ENCODE data around the gene GYG2.
A peak's percentile ranks its signal among the peaks of the same experiment; 100 is the strongest.
"Not testable (repeated sequence)": the region's sequence is repeated elsewhere in the genome, so short reads cannot be mapped to it uniquely, and the experiment has no call there.

The GYG2 gene

DNA sequence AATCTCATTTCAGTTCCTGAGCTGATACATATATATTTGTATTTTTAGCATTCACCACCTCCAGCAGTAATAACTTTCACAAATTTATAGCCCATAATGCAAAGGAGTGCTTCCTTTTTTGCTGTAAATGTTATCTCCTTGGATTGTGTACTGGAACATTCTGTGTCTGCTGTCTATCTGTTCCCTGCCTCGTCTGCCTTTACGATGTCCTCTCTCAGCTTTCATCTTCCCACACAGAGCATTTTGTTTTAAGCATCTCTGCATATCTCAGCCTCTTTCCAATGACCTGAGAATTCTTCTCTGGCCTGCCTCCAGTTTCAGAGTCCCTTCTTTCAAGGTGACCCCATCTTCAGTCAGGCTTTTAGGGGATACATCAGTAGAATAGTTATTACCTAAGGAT is 43.1 kb downstream of the GYG2 start:
- DNase-seq (ENCODE audit: low read depth), result no peak

DNA sequence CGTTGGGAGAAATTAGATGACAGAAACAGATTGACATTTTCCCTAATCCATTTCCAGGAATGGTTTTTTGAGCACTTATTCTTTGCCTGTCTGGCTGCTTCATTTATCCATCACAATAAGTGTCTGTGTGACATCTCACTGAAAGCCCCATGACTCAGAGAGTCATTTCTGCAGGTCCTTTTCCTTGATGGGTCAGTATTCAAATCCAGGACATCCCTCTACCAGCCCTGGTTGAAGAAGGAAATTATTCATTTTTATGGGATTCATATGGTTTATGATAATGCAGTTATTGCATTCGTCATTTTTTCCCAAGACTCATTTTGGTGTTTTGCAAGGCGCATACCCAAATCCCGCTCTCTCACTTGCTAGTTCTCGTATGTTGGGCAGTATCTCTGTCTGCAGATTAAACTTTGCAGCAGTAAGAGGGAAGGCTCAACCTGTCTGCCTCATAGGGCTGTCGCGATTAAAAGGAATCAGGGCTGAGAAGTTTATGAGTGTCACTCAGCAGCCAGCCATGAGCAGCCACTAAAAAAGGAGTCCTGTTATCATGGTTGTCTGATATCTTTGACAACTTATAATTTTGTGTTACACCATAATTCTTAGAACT is 44.0 kb downstream of the GYG2 start:
- no peak for DNase-seq (ENCODE audit: low read depth)

DNA sequence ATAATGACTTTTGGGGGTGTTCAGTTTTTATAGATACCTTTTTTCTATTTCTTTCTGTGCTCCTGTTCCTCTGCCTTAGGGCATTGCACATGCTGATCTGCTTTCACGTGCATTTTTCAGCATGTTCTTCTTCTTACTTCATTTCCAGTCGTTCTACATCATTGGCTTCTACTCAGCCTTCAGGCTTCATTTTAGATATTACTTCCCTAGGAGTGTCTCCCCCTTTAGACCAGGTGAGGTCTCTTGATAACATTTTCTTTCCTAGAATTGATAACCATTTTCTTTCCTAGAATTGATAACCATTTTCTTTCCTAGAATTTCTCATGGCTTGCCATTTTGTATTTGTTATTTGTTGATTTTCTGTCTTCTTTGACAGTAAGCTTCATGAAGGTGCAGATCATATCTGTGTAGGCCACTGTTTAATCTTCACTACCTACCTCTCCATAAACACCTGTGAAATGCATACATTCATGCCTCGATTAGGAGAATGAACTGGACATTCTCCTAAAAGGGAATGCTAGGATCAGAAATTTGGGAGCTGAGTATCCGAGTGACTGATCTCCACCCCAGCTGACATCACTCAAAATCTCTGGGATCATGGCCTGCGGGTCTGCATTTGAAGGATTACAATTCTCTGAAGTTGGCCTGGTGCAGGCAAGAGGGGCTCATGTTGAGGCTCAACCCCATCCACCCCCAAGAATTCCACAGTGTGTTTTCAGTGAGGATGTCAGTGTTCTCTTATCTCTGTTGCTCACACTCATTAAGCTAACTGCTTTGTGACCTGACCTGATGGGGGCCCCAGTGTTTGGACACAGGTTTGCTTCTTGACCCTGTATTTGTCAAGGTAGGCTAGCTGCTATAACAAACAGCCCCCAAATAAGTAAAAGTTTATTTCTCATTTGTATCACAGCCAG is 45.7 kb downstream of the GYG2 start:
- no peak for DNase-seq (ENCODE audit: low read depth)

DNA sequence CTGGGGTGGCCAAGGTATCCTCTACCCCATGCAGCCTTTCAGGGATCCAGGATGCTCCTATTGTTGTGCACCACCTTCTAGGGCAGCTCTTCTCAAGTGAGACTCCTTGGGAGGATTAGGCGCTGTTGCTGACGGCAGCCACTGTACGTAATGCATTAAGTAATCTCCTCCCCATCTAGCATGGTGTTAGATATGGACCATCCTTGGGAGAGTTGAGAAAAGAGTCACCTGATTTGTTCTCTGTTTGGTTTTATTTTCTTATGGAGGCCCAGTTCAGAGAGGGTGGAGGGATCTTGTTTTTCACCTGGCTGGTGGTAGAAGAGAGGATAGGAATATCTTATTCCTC is 46.4 kb downstream of the GYG2 start:
- no peak for DNase-seq (ENCODE audit: low read depth)

DNA sequence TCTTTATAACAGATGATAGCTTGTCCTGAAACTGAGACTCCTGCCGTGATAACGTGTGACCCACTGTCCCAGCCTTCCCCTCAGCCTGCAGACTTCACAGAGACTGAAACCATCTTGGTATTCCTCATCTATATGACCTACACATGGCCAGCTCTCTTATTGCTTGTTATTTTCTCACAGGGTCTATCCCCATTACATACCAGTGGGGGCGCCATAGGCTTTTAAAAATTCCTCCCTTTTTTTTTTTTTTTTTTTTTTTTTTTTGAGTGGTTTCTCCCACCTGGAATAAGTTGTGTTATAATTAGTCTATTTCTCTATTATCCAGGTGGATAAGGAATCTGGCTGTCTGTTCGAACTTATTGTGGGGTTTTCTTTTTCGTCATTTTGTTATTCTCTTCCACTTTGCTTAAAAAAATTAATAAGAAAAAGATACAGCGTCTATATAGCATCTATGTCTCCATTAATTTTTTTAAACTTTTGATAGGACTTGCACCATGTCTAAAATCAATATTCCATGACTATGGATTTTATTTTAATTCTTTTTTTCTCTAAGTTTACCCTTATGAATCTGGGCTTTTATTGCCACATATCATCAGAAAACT is 47.2 kb downstream of the GYG2 start:
- no peak for DNase-seq (ENCODE audit: low read depth)

DNA sequence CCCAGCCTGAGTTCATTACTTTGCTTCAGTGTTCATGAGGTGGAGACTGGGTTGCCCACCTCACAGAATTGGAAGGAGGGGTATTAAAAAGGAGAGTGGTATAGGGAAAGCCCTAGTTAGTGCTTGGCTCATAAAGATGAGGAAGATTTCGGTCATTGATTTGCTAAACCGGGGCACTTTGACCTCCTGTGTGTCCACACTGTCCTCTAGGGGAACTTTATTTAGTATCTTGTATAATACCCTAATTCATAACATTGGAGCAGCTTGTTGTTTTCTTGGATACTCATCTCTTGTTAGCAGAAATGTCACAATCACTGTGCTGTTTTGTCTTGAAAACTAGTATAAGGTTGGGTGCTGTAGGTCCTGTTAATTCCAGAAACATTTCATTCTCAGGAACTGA is 49.8 kb downstream of the GYG2 start:
- no peak for DNase-seq (ENCODE audit: low read depth)

DNA sequence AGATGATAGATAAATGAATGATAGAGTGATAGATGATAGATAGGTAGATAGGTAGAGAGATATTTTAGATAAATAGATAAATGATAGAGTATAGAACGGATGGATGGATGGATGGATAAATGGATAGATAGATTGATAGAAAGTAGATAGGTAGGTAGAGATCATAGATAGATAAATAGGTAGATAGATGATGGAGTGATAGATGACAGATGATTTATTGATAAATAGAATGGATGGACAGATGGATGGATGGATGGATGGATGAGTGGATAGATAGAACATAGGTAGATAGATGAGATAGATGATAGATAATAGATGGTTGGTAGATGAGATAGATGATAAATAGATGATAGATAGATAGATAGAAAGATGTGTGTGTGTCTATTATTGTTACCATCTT is 50.9 kb downstream of the GYG2 start:
- DNase-seq (ENCODE audit: low read depth), result no peak

DNA sequence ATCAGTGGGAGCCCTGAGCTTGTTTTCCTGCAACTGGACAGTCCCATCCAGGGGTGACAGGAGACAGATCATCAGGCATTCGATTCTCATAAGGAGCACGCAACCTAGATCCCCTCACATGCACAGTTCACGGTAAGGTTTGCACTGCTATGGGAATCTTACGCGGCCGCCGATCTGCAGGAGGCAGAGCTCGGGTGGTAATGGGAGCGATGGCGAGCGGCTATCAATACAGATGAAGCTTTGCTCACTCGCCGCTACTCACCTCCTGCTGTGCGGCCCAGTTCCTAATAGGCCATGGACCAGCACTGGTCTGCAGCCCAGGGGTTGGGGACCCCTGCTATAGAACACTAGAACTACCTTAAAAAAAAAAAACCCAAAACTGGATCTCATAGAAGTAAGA is 55.0 kb downstream of the GYG2 start:
- no peak for DNase-seq (ENCODE audit: low read depth)

DNA sequence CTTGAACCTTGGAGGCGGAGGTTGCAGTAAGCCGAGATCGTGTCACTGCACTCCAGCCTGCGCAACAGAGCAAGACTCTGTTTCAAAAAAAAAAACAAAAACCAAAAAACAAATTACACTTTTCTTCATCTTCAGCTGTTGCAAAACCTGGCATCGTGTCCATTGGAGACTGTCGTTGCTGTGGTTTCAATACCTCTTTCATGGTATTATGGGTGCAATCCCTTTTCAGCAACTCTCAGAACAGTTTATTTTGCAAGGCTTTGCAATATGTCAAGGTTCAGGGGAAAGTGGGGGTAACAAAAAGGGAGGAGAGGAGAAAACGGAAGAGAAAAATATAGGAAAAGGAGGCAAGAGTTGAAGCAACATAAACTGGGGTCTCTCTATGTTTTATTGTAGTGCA is 59.6 kb downstream of the GYG2 start:
- no peak for DNase-seq (ENCODE audit: low read depth)

DNA sequence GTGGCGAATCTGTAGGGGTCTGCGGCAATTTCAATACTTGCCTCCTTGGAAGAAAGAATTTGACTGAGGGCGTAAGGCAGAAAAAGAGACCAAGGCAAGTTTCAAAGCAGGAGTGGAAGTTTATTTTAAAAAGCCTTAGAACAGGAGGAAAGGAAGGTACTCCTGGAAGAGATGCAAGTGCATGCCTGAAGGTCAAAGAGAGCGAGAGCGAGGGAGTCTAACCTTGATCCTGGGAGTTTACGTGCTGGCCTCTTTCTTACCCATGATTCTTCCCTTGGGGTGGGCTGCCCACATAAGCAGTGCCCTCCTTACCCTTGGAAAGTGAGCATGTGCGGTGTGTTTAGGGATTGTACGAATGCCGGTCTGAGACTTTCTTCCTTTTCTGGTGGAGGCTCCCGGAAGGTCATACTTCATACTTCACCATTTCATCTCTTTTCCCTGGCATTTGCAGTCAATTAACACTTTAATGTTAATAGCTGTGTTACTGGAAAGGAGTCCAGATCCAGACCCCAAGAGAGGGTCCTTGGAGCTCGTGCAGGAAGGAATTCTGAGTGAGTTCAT is 60.4 kb downstream of the GYG2 start:
- no peak for DNase-seq (ENCODE audit: low read depth)

DNA sequence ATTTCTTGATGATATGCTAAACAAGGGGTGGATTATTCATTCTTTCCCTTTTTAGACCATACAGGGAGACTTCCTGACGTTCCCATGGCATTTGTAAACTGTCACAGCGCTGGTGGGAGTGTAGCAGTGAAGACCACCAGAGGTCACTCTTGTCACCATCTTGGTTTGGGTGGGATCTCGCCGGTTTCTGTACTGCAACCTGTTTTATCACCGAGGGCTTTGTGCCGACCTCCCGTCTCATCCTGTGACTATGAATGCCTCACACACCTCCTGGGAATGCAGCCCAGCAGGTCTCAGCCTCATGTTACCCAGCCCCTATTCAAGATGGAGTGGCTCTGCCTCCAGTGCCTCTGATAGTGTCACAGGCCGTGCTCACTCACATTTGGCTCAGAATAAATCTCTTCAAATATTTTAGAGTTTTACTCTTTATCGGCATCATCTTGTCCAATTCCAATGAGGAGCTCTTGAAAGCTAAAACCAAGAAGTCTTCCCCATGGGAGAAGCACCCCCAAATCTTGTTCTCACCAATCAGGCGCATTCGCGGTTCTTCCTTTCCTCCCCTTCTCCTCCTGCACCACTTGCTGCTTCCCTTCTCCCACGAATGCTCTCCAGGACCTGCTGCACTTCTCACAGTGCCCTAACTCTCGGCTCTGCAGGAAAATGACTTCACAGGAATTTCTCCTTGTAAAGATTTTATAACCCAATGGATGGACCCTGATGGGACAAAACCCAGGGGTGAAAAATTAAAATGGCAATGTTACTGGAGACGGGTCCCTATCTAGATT is 61.2 kb downstream of the GYG2 start:
- not testable (repeated sequence) for DNase-seq (ENCODE audit: low read depth)

DNA sequence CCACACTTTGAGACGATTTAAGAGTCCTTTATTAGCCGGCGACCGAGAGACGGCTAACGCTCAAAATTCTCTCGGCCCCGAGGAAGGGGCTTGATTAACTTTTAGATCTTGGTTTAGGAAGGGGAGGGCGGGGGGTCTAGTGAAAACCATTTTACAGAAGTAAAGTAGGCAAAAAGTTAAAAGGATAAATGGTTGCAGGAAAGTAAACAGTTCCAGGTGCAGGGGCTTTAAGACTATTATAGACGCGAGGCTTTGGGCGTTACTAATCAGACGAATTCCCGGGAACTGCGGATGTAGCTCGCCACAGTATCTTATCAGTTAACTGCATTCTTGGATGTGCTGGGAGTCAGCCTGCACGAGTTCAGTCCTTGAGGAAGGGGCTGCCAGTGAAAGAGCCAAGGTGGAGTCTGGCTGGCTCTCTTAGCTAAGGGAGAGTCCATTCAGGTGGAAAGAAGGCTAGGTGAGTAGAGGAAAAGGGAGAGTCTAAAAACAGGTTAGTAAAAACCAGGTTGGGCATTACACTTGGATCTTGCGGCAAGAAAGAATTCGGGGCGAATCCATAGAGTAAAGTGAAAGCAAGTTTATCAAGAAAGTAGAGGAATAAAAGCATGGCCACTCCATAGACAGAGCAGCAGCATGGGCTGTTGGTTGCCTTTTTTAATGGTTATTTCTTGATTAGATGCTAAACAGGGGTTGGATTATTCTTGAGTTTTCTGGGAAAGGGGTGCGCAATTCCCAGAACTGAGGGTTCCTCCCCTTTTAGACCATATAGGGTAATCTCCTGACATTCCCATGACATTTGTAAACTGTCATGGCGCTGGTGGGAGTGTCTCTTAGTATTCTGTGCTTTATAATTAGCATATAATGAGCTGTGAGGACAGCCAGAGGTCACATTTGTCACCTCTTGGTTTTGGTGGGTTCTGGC is 62.1 kb downstream of the GYG2 start:
- DNase-seq (ENCODE audit: low read depth), result not testable (repeated sequence)

DNA sequence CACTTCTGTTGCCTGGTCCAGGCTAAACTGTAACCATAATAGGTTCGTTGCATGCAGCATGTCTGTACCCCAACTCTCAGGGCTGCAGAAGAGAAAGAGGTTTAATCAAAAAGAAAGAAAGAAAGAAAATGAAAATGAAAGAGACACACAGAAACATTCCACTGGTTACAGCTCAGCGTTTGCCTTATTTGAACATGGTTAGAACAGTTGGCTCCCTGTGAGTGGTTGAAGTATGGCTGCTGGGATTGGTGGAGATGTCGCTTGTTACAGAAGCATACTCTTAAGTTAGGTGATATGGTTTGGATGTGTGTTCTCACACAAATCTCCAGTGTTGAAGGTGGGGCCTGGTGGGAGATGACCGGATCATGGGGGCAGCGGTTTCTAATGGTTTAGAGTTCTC is 64.1 kb downstream of the GYG2 start:
- DNase-seq (ENCODE audit: low read depth), result no peak

DNA sequence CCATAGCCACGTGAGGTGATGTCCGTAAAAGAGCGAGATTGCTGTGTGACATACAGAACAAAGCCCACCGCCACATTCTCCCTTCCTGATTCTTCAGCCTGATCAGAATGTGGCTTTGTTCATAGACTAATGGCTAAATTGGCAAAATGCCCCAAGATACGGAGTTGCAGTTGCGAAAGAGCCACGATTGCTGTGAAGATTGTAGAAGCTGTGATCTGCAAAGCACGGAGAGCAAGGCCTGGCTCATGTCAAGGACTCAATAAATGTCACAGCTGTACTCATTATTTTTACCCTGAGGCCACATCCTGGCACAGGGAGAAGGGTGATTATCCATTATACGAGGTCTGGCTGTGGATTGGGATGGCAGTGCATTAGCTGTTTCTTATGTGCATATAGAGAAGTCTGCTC is 66.2 kb downstream of the GYG2 start:
- no peak for DNase-seq (ENCODE audit: low read depth)

DNA sequence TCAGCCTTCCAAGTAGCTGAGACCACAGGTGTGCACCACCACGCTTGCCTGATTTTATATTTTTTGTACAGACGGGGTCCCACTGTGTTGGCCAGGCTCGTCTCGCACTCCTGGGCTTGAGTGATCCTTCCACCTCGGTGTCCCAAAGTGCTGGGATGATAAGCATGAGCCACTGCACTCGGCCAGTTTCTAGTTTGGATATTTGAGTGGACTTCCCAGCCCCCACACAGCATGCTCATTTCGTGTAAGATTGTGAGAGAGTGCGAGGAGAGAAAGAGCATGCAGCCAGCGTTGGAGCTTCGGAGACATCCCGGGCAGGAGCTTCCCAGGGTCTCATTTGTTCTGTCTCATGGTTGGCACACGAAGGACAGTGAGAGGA is 68.6 kb downstream of the GYG2 start:
- DNase-seq (ENCODE audit: low read depth), result no peak

DNA sequence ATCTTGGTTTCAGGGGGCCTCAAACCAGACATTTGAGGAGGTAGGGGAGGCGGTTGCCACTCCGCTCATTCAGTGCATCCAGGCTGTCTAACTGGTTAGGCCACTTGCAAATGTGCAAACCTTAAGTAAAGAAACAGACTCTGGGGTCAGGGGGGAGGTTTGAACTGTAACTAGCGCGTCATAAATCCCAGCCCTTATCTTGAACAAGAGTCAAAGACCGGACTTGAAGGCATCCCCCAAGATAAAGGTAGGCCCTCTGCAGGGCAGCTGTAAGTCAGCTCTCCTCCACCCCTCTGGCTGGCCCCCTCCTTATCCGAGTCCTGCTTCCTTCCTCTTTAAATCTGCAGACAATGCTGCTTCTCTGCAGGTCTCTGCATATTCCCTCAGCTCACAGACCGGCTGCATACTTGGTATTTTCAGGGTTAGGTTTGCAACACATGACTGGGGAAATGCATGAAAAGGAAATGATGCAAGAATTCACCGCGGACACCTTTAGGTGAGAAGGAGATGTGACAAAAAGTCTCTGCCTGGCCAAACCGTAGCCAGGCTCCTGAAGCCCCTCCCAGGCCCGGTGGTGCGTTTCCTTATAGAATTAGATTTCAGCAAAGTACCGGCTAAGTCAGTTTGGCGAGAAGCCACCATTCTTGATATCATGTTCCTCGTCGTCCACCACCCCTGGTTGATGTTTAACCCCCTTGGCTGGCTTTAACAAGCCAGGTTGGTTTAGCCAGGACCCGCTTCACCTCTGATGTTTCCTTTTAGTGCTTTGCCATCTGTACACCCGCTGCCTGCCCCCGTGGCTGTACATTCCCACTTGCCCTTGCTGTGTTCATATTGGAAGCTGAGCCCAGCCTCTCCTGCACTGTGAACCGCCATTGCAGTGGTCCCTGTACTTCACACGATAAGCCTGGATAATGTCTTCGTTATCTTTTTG is 69.2 kb downstream of the GYG2 start:
- DNase-seq (ENCODE audit: low read depth), result peak; percentile 1

DNA sequence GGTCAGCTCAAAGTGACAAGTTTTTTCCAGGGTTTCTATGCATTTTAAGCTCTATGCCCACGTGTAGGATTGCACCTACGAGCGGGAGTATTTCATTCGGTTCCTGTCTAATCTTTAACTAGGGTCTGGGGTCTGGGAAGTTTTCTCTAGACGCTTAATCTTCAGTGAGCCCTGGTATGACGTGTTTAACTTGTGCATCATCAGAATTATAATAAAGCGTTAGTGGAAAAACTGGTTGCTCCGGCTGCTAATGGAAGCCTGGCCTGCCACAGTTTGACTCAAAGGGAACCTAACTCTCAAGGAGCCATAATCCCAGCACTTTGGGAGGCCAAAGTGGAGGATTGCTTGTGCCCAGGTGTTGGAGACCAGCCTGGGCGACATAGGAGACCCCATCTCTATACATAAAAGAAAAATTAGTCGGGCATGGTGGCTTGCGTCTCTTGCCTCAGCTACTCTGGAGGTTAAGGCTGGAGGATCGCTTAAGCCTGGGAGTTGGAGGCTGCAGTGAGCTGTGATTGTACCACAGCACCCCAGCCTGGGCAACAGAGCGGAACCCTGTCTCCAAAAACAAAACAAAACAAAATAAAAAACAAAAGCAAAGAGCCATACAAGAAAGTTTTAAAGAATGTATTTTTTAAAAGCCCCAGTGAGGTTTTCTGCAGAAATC is 70.2 kb downstream of the GYG2 start:
- no peak for DNase-seq (ENCODE audit: low read depth)

DNA sequence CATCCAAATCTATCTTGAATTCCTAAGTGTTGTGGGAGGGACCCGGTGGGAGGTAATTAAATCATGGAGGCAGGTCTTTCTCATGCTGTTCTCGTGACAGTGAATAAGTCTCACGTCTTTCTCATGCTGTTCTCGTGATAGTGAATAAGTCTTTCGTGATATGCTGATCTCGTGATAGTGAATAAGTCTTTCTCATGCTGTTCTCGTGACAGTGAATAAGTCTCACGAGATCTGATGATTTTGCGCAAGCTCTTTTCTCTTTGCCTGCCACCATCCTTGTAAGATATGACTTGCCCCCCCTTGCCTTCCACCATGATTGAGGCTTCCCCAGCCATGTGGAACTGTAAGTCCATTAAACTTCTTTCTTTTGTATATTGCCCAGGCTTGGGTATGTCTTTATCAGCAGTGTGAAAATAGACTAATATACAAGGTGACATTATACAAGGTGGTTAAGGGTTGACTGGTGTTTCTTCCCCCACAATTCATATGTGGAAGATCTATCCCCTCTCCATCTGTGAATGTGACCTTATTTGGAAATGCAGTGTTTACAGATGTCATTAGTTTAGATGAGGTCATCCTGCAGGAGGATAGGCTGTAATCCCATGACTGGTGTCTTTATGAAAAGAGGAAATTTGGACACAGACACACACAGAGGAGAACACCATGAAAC is 72.8 kb downstream of the GYG2 start:
- DNase-seq (ENCODE audit: low read depth), result no peak

DNA sequence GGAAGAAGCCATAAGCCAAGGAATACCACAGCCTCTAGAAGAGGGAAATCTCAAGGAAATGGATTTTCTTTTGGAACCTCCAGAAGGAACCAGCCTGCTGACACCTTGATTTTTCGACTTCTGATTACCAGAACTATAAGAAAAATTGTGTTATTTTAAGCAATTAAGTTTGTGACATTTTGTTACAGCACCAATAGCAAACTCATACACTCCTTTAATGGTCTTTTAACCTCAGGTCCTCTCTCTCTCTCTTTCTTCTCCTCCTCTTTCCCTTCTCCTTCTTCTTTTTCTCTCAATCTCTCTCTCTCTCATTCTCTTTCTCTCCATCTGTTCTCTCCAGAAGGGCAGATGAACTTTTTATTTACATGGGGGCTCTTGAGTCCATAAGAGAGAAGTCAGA is 74.1 kb downstream of the GYG2 start:
- DNase-seq (ENCODE audit: low read depth), result no peak

Data from activated gamma-delta T cell treated with anti-CD3 and anti-CD28 coated beads, Interleukin-2, amount 50 U/mL, for 16 hours (primary cell).